CD14-positive monocyte (primary cell): ENCODE results near the gene TXLNG. TPM values are rescaled to one million over a fixed set of nuclear protein-coding genes. Genes with fewer than 3 reads are reported as not detected.
"Not testable (repeated sequence)": the region's sequence is repeated elsewhere in the genome, so short reads cannot be mapped to it uniquely, and the experiment has no call there.

Source experiments
- DNase-seq, 3 donors: peaks; one replicate each; pipeline ENCODE4 v3.0.0-alpha.2; 2011 to 2022
- H2AFZ ChIP-seq: 2 replicates; pipeline ENCODE4 v1.6.0; 2012; ENCODE audit warnings: mild to moderate bottlenecking, low read depth, low read length, inconsistent platforms; ENCODE audit not compliant: insufficient read depth, poor library complexity, severe bottlenecking
- H3K27ac ChIP-seq, 2 donors: 1 replicate in 1 of 2; 2 replicates in 1 of 2; pipeline ENCODE4 v1.5.1; 2012 to 2013; ENCODE audit warnings: low read length in 2 of 2, control low read depth in 1 of 2, inconsistent platforms in 1 of 2, low read depth in 1 of 2, mild to moderate bottlenecking in 1 of 2
- H3K27me3 ChIP-seq, 2 donors: one replicate each; pipeline versions ENCODE4 v1.6.0 to v1.6.1; 2011 to 2013; ENCODE audit warnings: low read length in 2 of 2; ENCODE audit not compliant: control insufficient read depth in 2 of 2, insufficient read depth in 2 of 2
- H3K36me3 ChIP-seq, 2 donors: replicated peaks in 1 of 2; 1 replicate in 1 of 2; 2 replicates in 1 of 2; pipeline versions ENCODE4 v1.5.1 to v1.6.1; 2012 to 2013; ENCODE audit warnings: low read length in 2 of 2, control low read depth in 1 of 2, inconsistent platforms in 1 of 2, mild to moderate bottlenecking in 1 of 2; ENCODE audit not compliant: insufficient read depth in 2 of 2, control insufficient read depth in 1 of 2
- H3K4me1 ChIP-seq, 2 donors: 1 replicate in 1 of 2; 2 replicates in 1 of 2; pipeline versions ENCODE4 v1.5.1 to v1.6.1; 2012 to 2013; ENCODE audit warnings: low read length in 2 of 2, control low read depth in 1 of 2, inconsistent platforms in 1 of 2, mild to moderate bottlenecking in 1 of 2, moderate library complexity in 1 of 2; ENCODE audit not compliant: insufficient read depth in 2 of 2, control insufficient read depth in 1 of 2
- H3K4me2 ChIP-seq: replicated peaks from 2 replicates; pipeline ENCODE3; 2012; ENCODE audit warnings: low read length, moderate library complexity, mild to moderate bottlenecking; ENCODE audit not compliant: poor library complexity, severe bottlenecking; ENCODE audit errors: extremely low read depth
- H3K4me3 ChIP-seq, 3 experiments: fragments of 200-600 bp in 1 of 3; sonication (generic) in 1 of 3; replicated peaks in 1 of 3; 1 replicate in 2 of 3; 2 replicates in 1 of 3; pipeline ENCODE4 v1.5.1; 2011 to 2013; ENCODE audit warnings: low read length in 3 of 3, mild to moderate bottlenecking in 3 of 3, control low read depth in 2 of 3, low read depth in 2 of 3, inconsistent platforms in 1 of 3, moderate library complexity in 1 of 3
- H3K79me2 ChIP-seq: 2 replicates; pipeline ENCODE4 v1.6.0; 2012; ENCODE audit warnings: mild to moderate bottlenecking, control low read depth, inconsistent platforms, low read length, moderate library complexity; ENCODE audit not compliant: insufficient read depth
- H3K9ac ChIP-seq: 2 replicates; pipeline ENCODE4 v1.6.0; 2017; ENCODE audit warnings: low read length, mild to moderate bottlenecking; ENCODE audit not compliant: insufficient read depth, poor library complexity, severe bottlenecking
- H3K9me3 ChIP-seq, 2 donors: replicated peaks in 1 of 2; 1 replicate in 1 of 2; 2 replicates in 1 of 2; pipeline versions ENCODE4 v1.5.1 to v1.6.1; 2012 to 2013; ENCODE audit warnings: low read length in 2 of 2, control low read depth in 1 of 2; ENCODE audit not compliant: control insufficient read depth in 1 of 2, insufficient read depth in 1 of 2
- H4K20me1 ChIP-seq: 2 replicates; pipeline ENCODE4 v1.6.0; 2012; ENCODE audit warnings: mild to moderate bottlenecking, low read length, control low read depth, moderate library complexity; ENCODE audit not compliant: insufficient read depth
- H3K27ac Mint-ChIP-seq, 7 donors: one replicate each; pipeline ENCODE4 v1.8.0; 2020; ENCODE audit warnings: mild to moderate bottlenecking in 7 of 7, mixed read lengths in 7 of 7, moderate library complexity in 6 of 7, inconsistent platforms in 2 of 7
- H3K27me3 Mint-ChIP-seq, 3 donors: one replicate each; pipeline ENCODE4 v1.8.0; 2021 to 2022; ENCODE audit warnings: low read depth in 3 of 3, mild to moderate bottlenecking in 3 of 3, mixed read lengths in 3 of 3, moderate library complexity in 3 of 3, inconsistent platforms in 1 of 3
- H3K36me3 Mint-ChIP-seq, 2 donors: one replicate each; pipeline ENCODE4 v1.8.0; 2020; ENCODE audit warnings: mixed read lengths in 2 of 2, inconsistent platforms in 1 of 2, mild to moderate bottlenecking in 1 of 2
- H3K4me1 Mint-ChIP-seq: one replicate; pipeline ENCODE4 v1.8.0; 2020; ENCODE audit warnings: mild to moderate bottlenecking, mixed read lengths
- H3K4me3 Mint-ChIP-seq, 2 donors: one replicate each; pipeline ENCODE4 v1.8.0; 2020; ENCODE audit warnings: mild to moderate bottlenecking in 2 of 2, mixed read lengths in 2 of 2, moderate library complexity in 1 of 2
- H3K9me3 Mint-ChIP-seq, 7 donors: one replicate each; pipeline ENCODE4 v1.8.0; 2020 to 2022; ENCODE audit warnings: mixed read lengths in 7 of 7, mild to moderate bottlenecking in 6 of 7, moderate library complexity in 6 of 7, inconsistent platforms in 2 of 7
- CTCF ChIP-seq: fragments of 200-600 bp; IDR thresholded peaks from one replicate; pipeline ENCODE4 v1.8.0; 2022; ENCODE audit warnings: antibody characterized with exemption, mild to moderate bottlenecking
- WGBS: methylation state at CpG from one replicate; pipeline ENCODE4 v1.1.5; 2013; ENCODE audit warnings: missing lambda C conversion rate; ENCODE audit not compliant: insufficient coverage; 5-methylcytosine and 5-hydroxymethylcytosine counted together
- intact Hi-C, 2 donors: fragments of 100-400 bp; cut with micrococcal nuclease; formaldehyde crosslinking; loops; one replicate each; pipeline versions ENCODE4 v1.15.0 to v1.15.1; 2023
- polyA plus RNA-seq, 3 donors: library from polyadenylated mRNA; depleted of rRNA in 1 of 3; unstranded in 2 of 3; stranded (reverse) in 1 of 3; fragments of 300-500 nt in 2 of 3; fragments of >200 nt in 1 of 3; fragmentation: Illumina TruSeq in 2 of 3; gene quantifications; 1 replicate in 2 of 3; 2 replicates in 1 of 3; pipeline ENCODE4 v1.2.3, GENCODE V29; 2012 to 2021

Gene TXLNG
- polyA plus RNA-seq, 3 donors = 3.7 to 5.4 (median 4.1) TPM

- Mint-ChIP-seq H3K27me3 (peaks cover 1 to 50% (median 1%) of the 10 kb centered on the region in 3 donors), H3K4me1 (peaks cover 15% of the 10 kb centered on the region), H3K36me3 (no peaks in the 10 kb centered on the region), H3K4me3 (no peak overlapping the region), H3K9me3 (peaks cover 0 to 10% (median 3%) of the 10 kb centered on the region in 7 donors), H3K27ac (no peak overlapping the region)
- H3K4me1 ChIP-seq = peaks cover 14 to 31% of the 10 kb centered on the region in 2 donors
- H4K20me1 ChIP-seq = no peaks in the 10 kb centered on the region
- 93% methylated on average over 5 of the region's 17 CpGs for WGBS
- no peak for DNase-seq
- peaks cover 0 to 5% of the 10 kb centered on the region in 2 donors for H3K27me3 ChIP-seq
- TF ChIP-seq CTCF = no peak
- no peak overlapping the region for H3K27ac ChIP-seq
- no peak overlapping the region for H3K4me2 ChIP-seq
- no peak overlapping the region for H3K9ac ChIP-seq
- no peak overlapping the region for H2AFZ ChIP-seq
- no peaks in the 10 kb centered on the region for H3K36me3 ChIP-seq
- no peaks in the 10 kb centered on the region for H3K9me3 ChIP-seq
- intact Hi-C loops = no loop called here
- no peak overlapping the region for H3K4me3 ChIP-seq
- H3K79me2 ChIP-seq = peaks cover 4% of the 10 kb centered on the region
Measured at GRCh38 chrX:16783452-16783851, 2.8 kb upstream of the TXLNG start.

- H3K4me2 ChIP-seq, DNase-seq, H3K27ac Mint-ChIP-seq, H3K4me3 ChIP-seq, H3K9ac ChIP-seq, H3K9me3 ChIP-seq, H3K9me3 Mint-ChIP-seq, H3K27me3 ChIP-seq, H4K20me1 ChIP-seq, H3K36me3 ChIP-seq, H3K27ac ChIP-seq, intact Hi-C loops, H3K4me3 Mint-ChIP-seq, H3K36me3 Mint-ChIP-seq, H2AFZ ChIP-seq: not testable (repeated sequence)
- Mint-ChIP-seq H3K4me1 (peaks cover 15% of the 10 kb centered on the region), H3K27me3 (peaks cover 0 to 48% (median 1%) of the 10 kb centered on the region in 3 donors)
- H3K4me1 ChIP-seq = peaks cover 14 to 35% of the 10 kb centered on the region in 2 donors
- 94% methylated on average over 5 of the region's 18 CpGs for WGBS
- peaks cover 12% of the 10 kb centered on the region for H3K79me2 ChIP-seq
Measured at GRCh38 chrX:16784440-16784839, 1.8 kb upstream of the TXLNG start.
